Mesodermal cell (in vitro differentiated cells): ENCODE results near the gene MSANTD1.

ENCODE experiments used
- H3K27ac ChIP-seq: 2 replicates; pipeline ENCODE4 v1.7.0; 2013; ENCODE audit warnings: mild to moderate bottlenecking, low read depth, low read length, moderate library complexity; ENCODE audit not compliant: severe bottlenecking
- H3K36me3 ChIP-seq: 2 replicates; pipeline ENCODE4 v1.7.1; 2013; ENCODE audit warnings: mild to moderate bottlenecking, low read length, moderate library complexity; ENCODE audit not compliant: control insufficient read depth, insufficient read depth
- H3K4me1 ChIP-seq: one replicate; pipeline ENCODE4 v1.7.1; 2013; ENCODE audit warnings: mild to moderate bottlenecking, low read length; ENCODE audit not compliant: insufficient read depth, control insufficient read depth, poor library complexity, severe bottlenecking
- H3K4me3 ChIP-seq: 2 replicates; pipeline ENCODE4 v1.7.0; 2013; ENCODE audit warnings: low read length, control low read depth, mild to moderate bottlenecking; ENCODE audit not compliant: insufficient read depth, poor library complexity, severe bottlenecking; ENCODE audit errors: extremely low read depth
- H3K9me3 ChIP-seq: 2 replicates; pipeline ENCODE4 v1.7.1; 2013; ENCODE audit warnings: mild to moderate bottlenecking, low read length, moderate library complexity; ENCODE audit not compliant: control insufficient read depth
- WGBS, 2 experiments: methylation state at CpG; one replicate each; pipeline ENCODE4 v1.1.5; 2013; ENCODE audit warnings: missing lambda C conversion rate in 2 of 2; ENCODE audit not compliant: insufficient coverage in 2 of 2; 5-methylcytosine and 5-hydroxymethylcytosine counted together

MSANTD1 gene

GRCh38 chr4:3225071-3225850 lies 23.7 kb upstream of the MSANTD1 start:
- 88 to 95% methylated on average over 20 to 22 of the region's 22 CpGs for WGBS, 2 experiments

DNA sequence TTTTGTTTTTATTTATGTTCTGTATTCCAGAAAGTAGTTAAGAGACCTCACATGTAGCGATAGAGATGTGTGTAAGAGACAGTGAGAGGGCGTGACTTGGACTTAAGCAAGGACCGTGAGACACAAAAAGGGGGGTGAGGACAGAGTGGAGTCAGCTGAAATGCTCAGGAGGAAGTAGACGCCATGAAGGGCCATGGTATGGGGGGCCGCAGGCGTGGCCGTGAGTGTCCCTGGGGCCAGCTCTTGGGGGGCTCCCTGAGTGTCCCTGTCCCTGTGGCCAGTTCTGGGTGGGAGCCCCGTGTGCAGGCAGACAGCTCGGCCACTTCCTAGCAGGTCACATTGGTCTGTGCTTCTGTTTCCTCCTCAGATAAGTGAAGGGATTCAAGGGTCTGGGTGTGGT lies 23.0 kb upstream of the MSANTD1 start:
- Histone ChIP-seq H3K27ac (no peak overlapping the region), H3K36me3 (peaks cover 91% of the 10 kb centered on the region), H3K4me3 (no peak overlapping the region), H3K4me1 (no peaks in the 10 kb centered on the region), H3K9me3 (no peaks in the 10 kb centered on the region)
- 91% methylated on average over 8 to 9 of the region's 9 CpGs for WGBS, 2 experiments

More at GRCh38 chr4:3225071-3225850, 23.7 kb upstream of the MSANTD1 start:
- no peak overlapping the region for H3K27ac ChIP-seq
- H3K4me1 ChIP-seq: no peaks in the 10 kb centered on the region
- H3K9me3 ChIP-seq: no peaks in the 10 kb centered on the region
- peaks cover 91% of the 10 kb centered on the region for H3K36me3 ChIP-seq
- H3K4me3 ChIP-seq: no peak overlapping the region

DNA sequence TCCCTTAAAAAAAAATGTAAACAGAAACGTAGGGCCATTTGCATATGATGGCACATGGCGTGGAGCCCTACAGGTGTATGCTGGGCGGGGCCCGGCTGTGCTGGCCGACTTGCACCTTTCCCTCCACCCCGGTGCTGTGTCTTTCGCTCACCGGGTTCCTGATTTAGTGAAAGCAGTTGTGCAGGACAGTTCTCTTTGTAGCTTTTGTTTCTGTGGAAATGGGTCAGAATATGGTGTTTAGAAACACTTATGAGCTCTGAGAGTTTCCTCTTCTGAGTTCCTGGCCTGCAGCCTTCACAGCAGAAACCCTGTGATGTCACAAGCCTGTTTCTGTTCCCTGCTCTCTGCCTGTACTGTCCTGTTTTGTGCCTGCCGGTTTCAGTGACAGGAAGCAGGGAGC lies 22.5 kb upstream of the MSANTD1 start:
- Histone ChIP-seq H3K4me3 (no peak overlapping the region), H3K27ac (no peak overlapping the region), H3K9me3 (no peaks in the 10 kb centered on the region), H3K4me1 (no peaks in the 10 kb centered on the region), H3K36me3 (peaks cover 91% of the 10 kb centered on the region)
- WGBS, 2 experiments: 90 to 96% methylated on average over 6 to 8 of the region's 9 CpGs

- Histone ChIP-seq H3K9me3 (no peaks in the 10 kb centered on the region), H3K36me3 (peaks cover 90% of the 10 kb centered on the region), H3K4me3 (no peak overlapping the region), H3K27ac (no peak overlapping the region), H3K4me1 (no peaks in the 10 kb centered on the region)
- 92% methylated on average over 6 of the region's 6 CpGs; no CpG with 5 or more reads in 1 of the 2 experiments for WGBS, 2 experiments
These were observed 22.0 kb upstream of the MSANTD1 start for GRCh38 chr4:3226944-3227343.

DNA sequence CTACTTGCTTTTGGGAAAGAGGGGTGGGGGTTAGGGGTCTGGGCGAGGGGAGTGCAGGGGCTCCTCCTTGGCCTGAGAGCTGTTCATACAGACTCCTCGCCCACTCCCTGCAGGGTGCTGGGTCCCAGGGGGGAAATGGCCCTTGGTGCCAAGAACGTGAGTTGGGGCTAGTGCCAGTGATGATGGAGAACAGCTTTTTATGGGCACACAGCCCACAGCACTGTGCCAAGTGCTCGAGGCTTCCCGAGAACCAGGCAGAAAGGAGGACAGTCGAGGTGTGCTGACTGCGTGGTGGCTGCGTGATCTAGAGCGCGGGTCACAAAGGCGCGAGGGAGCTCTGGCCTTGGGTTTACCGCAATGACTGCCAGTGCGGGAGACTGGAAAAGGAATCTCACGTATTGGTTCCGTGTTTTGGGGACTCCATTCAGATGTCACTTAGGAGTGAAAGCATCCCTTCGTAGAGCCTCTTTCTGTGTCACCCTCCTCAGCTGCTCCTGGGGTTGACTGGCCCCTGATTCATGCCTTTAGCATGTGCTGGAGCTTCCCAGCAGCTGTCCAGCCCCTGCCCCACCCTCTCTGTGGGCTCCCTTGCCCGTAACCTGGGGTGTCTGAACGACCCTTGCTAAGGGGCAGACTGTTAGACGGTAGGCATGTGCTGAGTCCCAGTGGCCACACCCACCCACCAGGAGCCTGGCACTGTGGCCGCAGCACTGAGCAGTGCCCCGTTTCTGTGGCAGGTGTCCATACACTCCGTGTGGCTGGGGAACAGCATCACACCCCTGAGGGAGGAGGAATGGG lies 20.9 kb upstream of the MSANTD1 start:
- 93 to 98% methylated on average over 20 to 21 of the region's 23 CpGs for WGBS, 2 experiments
- H3K4me1 ChIP-seq: peaks cover 2% of the 10 kb centered on the region
- no peaks in the 10 kb centered on the region for H3K9me3 ChIP-seq
- peaks cover 90% of the 10 kb centered on the region for H3K36me3 ChIP-seq
- no peak overlapping the region for H3K4me3 ChIP-seq
- H3K27ac ChIP-seq: no peak overlapping the region

DNA sequence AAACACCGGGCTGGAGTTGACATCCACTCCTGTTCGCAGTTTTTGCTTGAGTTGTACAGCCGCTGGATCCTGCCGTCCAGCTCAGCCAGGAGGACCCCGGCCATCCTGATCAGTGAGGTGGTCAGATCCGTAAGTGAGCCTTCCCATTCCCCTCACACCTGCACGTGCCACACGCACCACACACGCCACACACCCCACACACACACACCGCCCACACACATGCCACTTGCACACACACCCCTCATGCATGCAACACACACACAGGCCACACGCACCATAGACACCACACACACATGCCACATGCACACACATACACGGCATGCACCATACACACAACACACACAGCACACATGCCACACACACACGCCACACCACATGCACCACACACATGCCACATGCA lies 20.1 kb upstream of the MSANTD1 start:
- Histone ChIP-seq H3K27ac (no peak overlapping the region), H3K36me3 (peaks cover 88% of the 10 kb centered on the region), H3K4me1 (peaks cover 9% of the 10 kb centered on the region), H3K9me3 (no peaks in the 10 kb centered on the region), H3K4me3 (no peak overlapping the region)
- WGBS, 2 experiments: 82 to 91% methylated on average over 9 to 11 of the region's 13 CpGs

DNA sequence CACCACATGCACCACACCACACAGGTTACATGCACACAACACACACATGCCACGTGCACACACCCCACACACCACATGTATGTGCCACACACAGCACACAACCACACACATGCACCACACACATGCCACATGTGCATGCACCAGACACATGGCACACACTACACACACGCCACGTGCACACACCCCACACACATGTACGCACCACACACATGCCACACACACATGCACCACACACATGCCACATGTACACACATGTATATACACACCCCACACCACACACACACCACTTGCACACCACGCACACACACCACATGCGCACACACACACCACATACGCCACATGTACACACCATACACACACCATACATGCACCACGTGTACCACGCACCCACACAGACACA lies 19.6 kb upstream of the MSANTD1 start:
- WGBS, 2 experiments: 86 to 99% methylated on average over 8 to 9 of the region's 9 CpGs
- no peak overlapping the region for H3K4me3 ChIP-seq
- H3K36me3 ChIP-seq: peaks cover 84% of the 10 kb centered on the region
- H3K27ac ChIP-seq: no peak overlapping the region
- no peaks in the 10 kb centered on the region for H3K9me3 ChIP-seq
- peaks cover 9% of the 10 kb centered on the region for H3K4me1 ChIP-seq

GRCh38 chr4:3229964-3230363 lies 19.0 kb upstream of the MSANTD1 start:
- H3K36me3 ChIP-seq: peaks cover 83% of the 10 kb centered on the region
- 98% methylated on average over 14 to 17 of the region's 17 CpGs for WGBS, 2 experiments
- peaks cover 9% of the 10 kb centered on the region for H3K4me1 ChIP-seq
- no peaks in the 10 kb centered on the region for H3K9me3 ChIP-seq
- no peak overlapping the region for H3K4me3 ChIP-seq
- no peak overlapping the region for H3K27ac ChIP-seq

DNA sequence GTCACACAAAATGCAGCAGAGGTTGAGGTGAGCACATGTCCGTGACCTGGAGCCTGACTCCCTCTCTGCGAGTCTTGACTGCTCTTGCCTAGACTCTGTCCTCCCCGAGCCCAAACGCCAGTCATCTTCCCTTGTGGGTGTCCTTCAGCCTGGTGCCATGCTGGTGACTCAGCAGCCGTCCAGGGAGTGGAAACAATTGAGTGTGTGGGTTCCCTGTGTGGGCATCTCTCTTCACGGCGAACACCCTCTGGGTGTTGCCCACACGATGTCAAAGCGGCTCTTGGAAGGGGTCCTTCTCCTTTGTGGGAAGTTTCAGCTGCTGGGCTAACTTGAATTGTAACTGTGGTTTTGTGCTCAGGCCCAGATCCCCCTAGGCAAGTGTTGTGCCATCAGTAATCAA lies 17.5 kb upstream of the MSANTD1 start:
- peaks cover 85% of the 10 kb centered on the region for H3K36me3 ChIP-seq
- peaks cover 9% of the 10 kb centered on the region for H3K4me1 ChIP-seq
- H3K9me3 ChIP-seq: no peaks in the 10 kb centered on the region
- H3K27ac ChIP-seq: no peak overlapping the region
- WGBS, 2 experiments: 91 to 95% methylated on average over 8 of the region's 9 CpGs
- no peak overlapping the region for H3K4me3 ChIP-seq

- Histone ChIP-seq H3K4me1 (peaks cover 9% of the 10 kb centered on the region), H3K9me3 (no peaks in the 10 kb centered on the region), H3K27ac (no peak overlapping the region), H3K4me3 (no peak overlapping the region), H3K36me3 (peaks cover 85% of the 10 kb centered on the region)
- 95 to 98% methylated on average over 10 to 11 of the region's 16 CpGs for WGBS, 2 experiments
These were observed 17.0 kb upstream of the MSANTD1 start for GRCh38 chr4:3232001-3232400.

DNA sequence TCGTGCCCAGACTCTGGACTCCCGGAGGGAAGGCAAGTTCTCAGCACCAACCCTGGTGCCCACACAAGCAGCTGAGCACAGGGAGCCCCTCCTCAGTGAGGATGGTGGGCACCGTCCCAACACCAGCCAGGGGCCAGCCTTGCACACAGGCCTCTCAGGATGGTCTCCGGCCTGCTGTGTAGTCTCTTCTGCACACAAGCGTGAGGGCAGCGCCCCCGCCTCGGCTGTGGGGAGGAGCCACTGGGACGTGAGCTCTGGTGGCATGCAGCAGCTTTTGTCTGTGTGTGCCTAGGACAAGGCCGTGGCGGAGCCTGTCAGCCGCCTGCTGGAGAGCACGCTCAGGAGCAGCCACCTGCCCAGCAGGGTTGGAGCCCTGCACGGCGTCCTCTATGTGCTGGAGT lies 16.1 kb upstream of the MSANTD1 start:
- Histone ChIP-seq H3K27ac (no peak overlapping the region), H3K36me3 (peaks cover 90% of the 10 kb centered on the region), H3K4me1 (peaks cover 9% of the 10 kb centered on the region), H3K4me3 (no peak overlapping the region), H3K9me3 (no peaks in the 10 kb centered on the region)
- WGBS, 2 experiments: 93 to 94% methylated on average over 15 of the region's 15 CpGs
